ENCODE measurements around the gene PIEZO1.

- TF ChIP-seq POLR2AphosphoS5 (IDR thresholded peaks at IDR 0.05; ENCODE audit: low read depth, low read length), result no peak
- TF ChIP-seq POLR2A (IDR thresholded peaks at IDR 0.05; ENCODE audit: low read depth, low read length), result no peak
- TF ChIP-seq PAX5 (IDR thresholded peaks at IDR 0.05; ENCODE audit: insufficient read depth, low read length, severe bottlenecking), result no peak
Observed at GRCh38 chr16:88684569-88685155, 100.4 kb downstream of the PIEZO1 start.
